Parathyroid adenoma (tissue), 2 donors: ENCODE data around the gene PARD3B.

Experiments
- H2AFZ ChIP-seq: fragments of 300-600 bp; sonication (generic); one replicate; pipeline ENCODE4 v1.7.0; 2017; ENCODE audit warnings: antibody characterized with exemption, mild to moderate bottlenecking
- H3K27ac ChIP-seq: fragments of 300-600 bp; sonication (generic); one replicate; pipeline ENCODE4 v1.7.0; 2017
- H3K27me3 ChIP-seq: fragments of 300-600 bp; sonication (generic); one replicate; pipeline ENCODE4 v1.7.0; 2017; ENCODE audit warnings: low read length; ENCODE audit not compliant: control insufficient read depth, insufficient read depth
- H3K36me3 ChIP-seq: fragments of 300-600 bp; sonication (generic); one replicate; pipeline ENCODE4 v1.7.0; 2017; ENCODE audit warnings: low read length; ENCODE audit not compliant: control insufficient read depth, insufficient read depth
- H3K4me1 ChIP-seq: fragments of 300-600 bp; sonication (generic); one replicate; pipeline ENCODE4 v1.7.0; 2017; ENCODE audit warnings: control low read depth
- H3K4me2 ChIP-seq: fragments of 300-600 bp; sonication (generic); one replicate; pipeline ENCODE4 v1.7.0; 2017; ENCODE audit warnings: low read length
- H3K4me3 ChIP-seq: fragments of 300-600 bp; sonication (generic); one replicate; pipeline ENCODE4 v1.7.0; 2017; ENCODE audit warnings: low read depth, low read length
- H3K79me2 ChIP-seq: fragments of 300-600 bp; sonication (generic); one replicate; pipeline ENCODE4 v1.7.0; 2017; ENCODE audit warnings: control low read depth
- H3K9ac ChIP-seq: fragments of 300-600 bp; sonication (generic); one replicate; pipeline ENCODE4 v1.7.0; 2017; ENCODE audit warnings: mild to moderate bottlenecking
- H3K9me3 ChIP-seq: fragments of 300-600 bp; sonication (generic); one replicate; pipeline ENCODE4 v1.7.0; 2017; ENCODE audit warnings: low read length; ENCODE audit not compliant: control insufficient read depth
- CTCF ChIP-seq: fragments of 300-600 bp; sonication (generic); IDR thresholded peaks from one replicate; pipeline ENCODE4 v1.7.0; 2017; ENCODE audit warnings: antibody characterized with exemption, mild to moderate bottlenecking
- donor health status: primary hyperparathyroidism.

PARD3B gene

GRCh38 chr2:205501826-205502225 is 956.6 kb downstream of the PARD3B start:
- Histone ChIP-seq H3K4me1 (no peaks in the 10 kb centered on the region), H3K4me2 (no peak overlapping the region), H2AFZ (no peak overlapping the region), H3K9me3 (no peaks in the 10 kb centered on the region), H3K4me3 (no peak overlapping the region), H3K27me3 (no peaks in the 10 kb centered on the region), H3K9ac (no peak overlapping the region), H3K36me3 (no peaks in the 10 kb centered on the region), H3K27ac (no peak overlapping the region), H3K79me2 (no peaks in the 10 kb centered on the region)
- TF ChIP-seq CTCF: no peak

- no peak overlapping the region for H3K4me3 ChIP-seq
- H3K9ac ChIP-seq: no peak overlapping the region
- H3K79me2 ChIP-seq: no peaks in the 10 kb centered on the region
- no peaks in the 10 kb centered on the region for H3K36me3 ChIP-seq
- no peaks in the 10 kb centered on the region for H3K27me3 ChIP-seq
- no peak for TF ChIP-seq CTCF
- no peak overlapping the region for H3K27ac ChIP-seq
- H3K9me3 ChIP-seq: no peaks in the 10 kb centered on the region
- no peak overlapping the region for H3K4me2 ChIP-seq
- no peak overlapping the region for H2AFZ ChIP-seq
- H3K4me1 ChIP-seq: no peaks in the 10 kb centered on the region
These were observed 960.1 kb downstream of the PARD3B start for GRCh38 chr2:205505371-205505770.

- no peaks in the 10 kb centered on the region for H3K27me3 ChIP-seq
- H2AFZ ChIP-seq: no peak overlapping the region
- no peaks in the 10 kb centered on the region for H3K9me3 ChIP-seq
- no peak overlapping the region for H3K9ac ChIP-seq
- H3K27ac ChIP-seq: no peak overlapping the region
- H3K36me3 ChIP-seq: no peaks in the 10 kb centered on the region
- no peak overlapping the region for H3K4me2 ChIP-seq
- H3K79me2 ChIP-seq: no peaks in the 10 kb centered on the region
- no peak overlapping the region for H3K4me3 ChIP-seq
- no peaks in the 10 kb centered on the region for H3K4me1 ChIP-seq
- no peak for TF ChIP-seq CTCF
These were observed 964.4 kb downstream of the PARD3B start for GRCh38 chr2:205509655-205510054.

- Histone ChIP-seq H3K9me3 (no peaks in the 10 kb centered on the region), H3K4me2 (no peak overlapping the region), H3K27ac (no peak overlapping the region), H3K9ac (no peak overlapping the region), H3K36me3 (no peaks in the 10 kb centered on the region), H3K27me3 (no peaks in the 10 kb centered on the region), H3K4me3 (no peak overlapping the region), H3K79me2 (no peaks in the 10 kb centered on the region), H3K4me1 (no peaks in the 10 kb centered on the region), H2AFZ (no peak overlapping the region)
- no peak for TF ChIP-seq CTCF
These were observed 965.1 kb downstream of the PARD3B start for GRCh38 chr2:205510345-205510744.

GRCh38 chr2:205511221-205511620 is 965.9 kb downstream of the PARD3B start:
- no peaks in the 10 kb centered on the region for H3K79me2 ChIP-seq
- H2AFZ ChIP-seq: no peak overlapping the region
- no peak overlapping the region for H3K9ac ChIP-seq
- H3K4me1 ChIP-seq: no peaks in the 10 kb centered on the region
- H3K36me3 ChIP-seq: no peaks in the 10 kb centered on the region
- H3K27ac ChIP-seq: no peak overlapping the region
- no peak overlapping the region for H3K4me3 ChIP-seq
- H3K27me3 ChIP-seq: no peaks in the 10 kb centered on the region
- no peaks in the 10 kb centered on the region for H3K9me3 ChIP-seq
- no peak overlapping the region for H3K4me2 ChIP-seq
- no peak for TF ChIP-seq CTCF
